ENCODE measurements around the gene CCDC91.
A peak's percentile ranks its signal among the peaks of the same experiment; 100 is the strongest.

The CCDC91 gene

GRCh38 chr12:28190321-28191050 lies at the start of gene CCDC91:
TSS of gene CCDC91 (plus strand) at chr12:28190456. CDS start at chr12:28257216, 66,760 bp downstream.
- Mint-ChIP-seq H3K9me3 (peaks cover 17% of the 10 kb centered on the region), H3K36me3 (peaks cover 38% of the 10 kb centered on the region), H3K4me1 (peaks cover 40% of the 10 kb centered on the region), H3K4me3 (peak within 1 kb of the TSS; percentile 95), H3K27ac (peak within 1 kb of the TSS; percentile 99), H3K27me3 (no peaks in the 10 kb centered on the region)
- CTCF ChIA-PET, result interaction anchor here (0.8 to 1.7 kb wide), 3 partner anchors 14 to 59 kb away, joined by 4 to 7 read pairs (median 4); no protein-coding TSS in a partner anchor
- DNase-seq, result peak; percentile 92

- Mint-ChIP-seq H3K27ac (no peak overlapping the region), H3K36me3 (no peaks in the 10 kb centered on the region), H3K27me3 (no peaks in the 10 kb centered on the region), H3K4me1 (no peaks in the 10 kb centered on the region), H3K4me3 (no peak overlapping the region), H3K9me3 (no peaks in the 10 kb centered on the region)
- DNase-seq, result no peak
- CTCF ChIA-PET, result no interaction called here
These were observed 46.2 kb upstream of the CCDC91 start for GRCh38 chr12:28144059-28144458.

GRCh38 chr12:28144532-28144931 lies 45.7 kb upstream of the CCDC91 start:
- no peaks in the 10 kb centered on the region for H3K36me3 Mint-ChIP-seq
- CTCF ChIA-PET, result no interaction called here
- no peak overlapping the region for H3K4me3 Mint-ChIP-seq
- no peaks in the 10 kb centered on the region for H3K9me3 Mint-ChIP-seq
- DNase-seq, result no peak
- H3K4me1 Mint-ChIP-seq, result no peaks in the 10 kb centered on the region
- no peaks in the 10 kb centered on the region for H3K27me3 Mint-ChIP-seq
- H3K27ac Mint-ChIP-seq, result no peak overlapping the region

- Mint-ChIP-seq H3K9me3 (no peaks in the 10 kb centered on the region), H3K4me3 (no peak overlapping the region), H3K36me3 (no peaks in the 10 kb centered on the region), H3K27me3 (no peaks in the 10 kb centered on the region), H3K27ac (no peak overlapping the region), H3K4me1 (no peaks in the 10 kb centered on the region)
- CTCF ChIA-PET, result no interaction called here
- no peak for DNase-seq
These were observed 45.0 kb upstream of the CCDC91 start for GRCh38 chr12:28145216-28145615.

GRCh38 chr12:28149279-28149678 lies 41.0 kb upstream of the CCDC91 start:
- no peak overlapping the region for H3K4me3 Mint-ChIP-seq
- H3K27me3 Mint-ChIP-seq, result no peaks in the 10 kb centered on the region
- CTCF ChIA-PET, result no interaction called here
- no peaks in the 10 kb centered on the region for H3K36me3 Mint-ChIP-seq
- no peak for DNase-seq
- no peaks in the 10 kb centered on the region for H3K9me3 Mint-ChIP-seq
- no peak overlapping the region for H3K27ac Mint-ChIP-seq
- no peaks in the 10 kb centered on the region for H3K4me1 Mint-ChIP-seq

- no peak overlapping the region for H3K4me3 Mint-ChIP-seq
- no peaks in the 10 kb centered on the region for H3K4me1 Mint-ChIP-seq
- H3K27ac Mint-ChIP-seq, result no peak overlapping the region
- no peaks in the 10 kb centered on the region for H3K36me3 Mint-ChIP-seq
- no peak for DNase-seq
- H3K27me3 Mint-ChIP-seq, result no peaks in the 10 kb centered on the region
- CTCF ChIA-PET, result no interaction called here
- H3K9me3 Mint-ChIP-seq, result no peaks in the 10 kb centered on the region
These were observed 33.9 kb upstream of the CCDC91 start for GRCh38 chr12:28156362-28156761.

GRCh38 chr12:28156804-28157203 lies 33.5 kb upstream of the CCDC91 start:
- Mint-ChIP-seq H3K27ac (no peak overlapping the region), H3K4me3 (no peak overlapping the region), H3K36me3 (no peaks in the 10 kb centered on the region), H3K9me3 (no peaks in the 10 kb centered on the region), H3K27me3 (no peaks in the 10 kb centered on the region), H3K4me1 (no peaks in the 10 kb centered on the region)
- CTCF ChIA-PET, result no interaction called here
- DNase-seq, result no peak

- no peak overlapping the region for H3K4me3 Mint-ChIP-seq
- no peaks in the 10 kb centered on the region for H3K9me3 Mint-ChIP-seq
- CTCF ChIA-PET, result no interaction called here
- no peak overlapping the region for H3K27ac Mint-ChIP-seq
- no peak for DNase-seq
- no peaks in the 10 kb centered on the region for H3K4me1 Mint-ChIP-seq
- no peaks in the 10 kb centered on the region for H3K36me3 Mint-ChIP-seq
- H3K27me3 Mint-ChIP-seq, result no peaks in the 10 kb centered on the region
These were observed 31.9 kb upstream of the CCDC91 start for GRCh38 chr12:28158353-28158752.

- H3K9me3 Mint-ChIP-seq, result no peaks in the 10 kb centered on the region
- H3K36me3 Mint-ChIP-seq, result no peaks in the 10 kb centered on the region
- no peaks in the 10 kb centered on the region for H3K4me1 Mint-ChIP-seq
- no peak overlapping the region for H3K4me3 Mint-ChIP-seq
- no peak for DNase-seq
- H3K27me3 Mint-ChIP-seq, result no peaks in the 10 kb centered on the region
- CTCF ChIA-PET, result interaction anchor here (0.6 kb wide), 1 partner anchor 39 kb away, joined by 3 read pairs; no protein-coding TSS in a partner anchor
- no peak overlapping the region for H3K27ac Mint-ChIP-seq
These were observed 30.6 kb upstream of the CCDC91 start for GRCh38 chr12:28159688-28160087.

- Mint-ChIP-seq H3K4me3 (no peak overlapping the region), H3K9me3 (no peaks in the 10 kb centered on the region), H3K36me3 (no peaks in the 10 kb centered on the region), H3K4me1 (no peaks in the 10 kb centered on the region), H3K27ac (no peak overlapping the region), H3K27me3 (no peaks in the 10 kb centered on the region)
- CTCF ChIA-PET, result no interaction called here
- DNase-seq, result no peak
These were observed 28.6 kb upstream of the CCDC91 start for GRCh38 chr12:28161697-28162096.

GRCh38 chr12:28162697-28163096 lies 27.6 kb upstream of the CCDC91 start:
- no peaks in the 10 kb centered on the region for H3K9me3 Mint-ChIP-seq
- CTCF ChIA-PET, result no interaction called here
- no peaks in the 10 kb centered on the region for H3K36me3 Mint-ChIP-seq
- no peak overlapping the region for H3K4me3 Mint-ChIP-seq
- no peak overlapping the region for H3K27ac Mint-ChIP-seq
- H3K4me1 Mint-ChIP-seq, result no peaks in the 10 kb centered on the region
- no peak for DNase-seq
- no peaks in the 10 kb centered on the region for H3K27me3 Mint-ChIP-seq

- H3K27me3 Mint-ChIP-seq, result no peaks in the 10 kb centered on the region
- H3K27ac Mint-ChIP-seq, result no peak overlapping the region
- H3K9me3 Mint-ChIP-seq, result no peaks in the 10 kb centered on the region
- no peaks in the 10 kb centered on the region for H3K36me3 Mint-ChIP-seq
- no peaks in the 10 kb centered on the region for H3K4me1 Mint-ChIP-seq
- CTCF ChIA-PET, result no interaction called here
- no peak for DNase-seq
- no peak overlapping the region for H3K4me3 Mint-ChIP-seq
These were observed 25.5 kb upstream of the CCDC91 start for GRCh38 chr12:28164644-28165275.

- CTCF ChIA-PET, result no interaction called here
- Mint-ChIP-seq H3K27me3 (no peaks in the 10 kb centered on the region), H3K4me1 (no peaks in the 10 kb centered on the region), H3K27ac (no peak overlapping the region), H3K36me3 (no peaks in the 10 kb centered on the region), H3K9me3 (no peaks in the 10 kb centered on the region), H3K4me3 (no peak overlapping the region)
- no peak for DNase-seq
These were observed 22.2 kb upstream of the CCDC91 start for GRCh38 chr12:28167981-28168485.

- no peaks in the 10 kb centered on the region for H3K27me3 Mint-ChIP-seq
- H3K4me3 Mint-ChIP-seq, result no peak overlapping the region
- CTCF ChIA-PET, result no interaction called here
- H3K9me3 Mint-ChIP-seq, result no peaks in the 10 kb centered on the region
- H3K4me1 Mint-ChIP-seq, result no peaks in the 10 kb centered on the region
- DNase-seq, result no peak
- no peaks in the 10 kb centered on the region for H3K36me3 Mint-ChIP-seq
- H3K27ac Mint-ChIP-seq, result no peak overlapping the region
These were observed 18.7 kb upstream of the CCDC91 start for GRCh38 chr12:28171356-28172060.
